ENCODE data around the gene ADGRL1. TPM values are rescaled to one million over a fixed set of nuclear protein-coding genes. Genes with fewer than 3 reads are reported as not detected.

The ADGRL1 gene
- polyA plus RNA-seq, 5 donors = 26.0 to 44.9 (median 32.7) TPM

DNA sequence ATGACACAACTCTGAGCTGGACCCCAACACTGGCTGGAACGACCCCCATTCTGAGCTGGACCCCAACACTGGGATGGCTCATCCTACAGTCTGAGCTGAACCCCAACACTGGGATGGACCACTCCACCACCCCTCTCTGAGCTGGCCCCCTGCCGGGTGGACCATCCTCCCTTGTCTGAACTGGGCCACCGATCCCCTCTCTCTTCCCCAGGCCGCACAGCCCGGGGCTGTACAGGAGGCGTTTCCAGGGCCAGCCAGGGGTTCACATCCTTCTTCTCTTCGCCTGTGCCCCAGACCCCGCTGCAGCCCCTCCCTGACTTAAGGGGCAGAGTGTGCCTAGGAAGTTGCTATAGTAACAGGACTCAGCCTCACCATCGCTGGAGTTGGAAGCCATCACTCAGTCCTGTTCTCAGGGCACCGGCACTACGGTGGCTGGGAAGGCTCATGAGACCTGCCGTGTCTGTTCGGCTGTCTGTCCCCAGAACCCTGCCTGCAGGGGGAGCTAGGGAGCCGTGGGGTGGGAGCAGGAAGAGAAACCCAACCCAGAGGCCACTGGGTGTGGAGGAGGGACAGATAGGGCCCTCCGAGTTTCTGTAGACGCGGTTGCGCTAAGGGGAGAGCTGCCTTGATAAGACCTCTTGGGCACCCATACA lies 92.1 kb downstream of the ADGRL1 start:
- DNase-seq = no peak

DNA sequence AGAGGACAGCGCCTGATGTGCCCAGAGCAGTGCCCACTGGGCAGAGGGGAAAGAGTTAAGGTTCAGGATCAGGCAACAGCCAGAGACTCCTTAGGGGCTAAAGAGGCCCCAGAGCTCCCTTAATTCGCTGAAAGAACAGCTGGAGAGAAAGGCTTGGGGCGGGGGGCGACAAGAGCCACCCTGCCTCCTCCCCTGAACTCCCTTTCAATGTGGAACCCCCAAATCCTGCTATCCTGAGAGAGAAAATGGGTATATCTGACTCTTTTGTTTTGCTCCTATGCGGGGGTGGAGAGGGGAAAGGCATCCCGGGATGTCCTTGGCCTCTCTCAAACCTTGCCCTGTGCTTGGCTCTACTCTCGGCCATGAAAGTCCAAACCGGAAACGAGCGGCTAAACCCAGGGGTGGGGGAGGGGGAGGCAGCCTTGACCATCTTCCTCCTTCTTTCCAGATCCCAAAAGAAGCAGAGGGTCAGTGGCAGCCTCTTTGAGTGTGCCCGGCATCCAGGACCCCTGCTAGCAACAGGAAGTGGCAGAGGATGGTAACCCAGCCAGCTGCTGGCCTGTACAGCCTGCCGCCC lies 93.1 kb downstream of the ADGRL1 start:
- DNase-seq = peak in 1 of 2 donors; percentile 32

DNA sequence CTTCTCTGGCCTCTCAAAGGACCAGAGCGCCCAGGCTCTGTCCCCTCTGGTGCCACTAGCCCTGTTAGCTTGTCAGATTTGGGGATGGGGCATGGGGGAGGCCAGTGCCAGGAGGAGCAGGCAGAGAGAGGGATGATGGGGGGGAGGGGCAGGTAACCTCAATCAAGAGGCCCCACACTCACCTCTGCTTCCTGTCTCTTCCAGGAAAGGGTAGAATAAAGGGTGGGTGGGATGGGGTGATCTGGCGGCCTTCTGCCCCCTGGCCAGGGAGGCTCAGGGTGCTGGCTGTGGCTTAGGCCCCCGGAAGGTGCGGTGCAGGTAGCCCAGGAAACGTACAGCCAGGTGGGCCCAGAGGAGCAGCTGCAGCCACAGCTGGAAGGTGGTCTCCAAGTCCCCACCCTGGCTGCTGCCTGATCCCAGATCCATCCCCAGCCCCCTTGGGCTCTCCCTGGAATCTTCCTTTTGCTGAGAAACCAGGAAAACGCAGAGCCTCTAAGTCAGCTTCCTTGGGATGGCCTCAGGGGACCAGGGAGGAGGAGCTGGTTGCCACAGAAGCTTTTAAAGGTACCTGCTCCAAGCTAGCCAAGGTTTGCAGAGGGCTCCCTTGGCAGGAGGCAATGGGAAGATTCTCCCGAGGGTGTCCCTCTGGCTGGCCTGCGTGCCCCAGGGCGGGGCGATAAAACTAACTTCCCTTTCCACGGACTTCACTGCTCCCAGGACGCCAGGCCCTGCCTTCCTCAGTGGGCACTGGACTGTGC lies 93.7 kb downstream of the ADGRL1 start:
- DNase-seq = no peak

DNA sequence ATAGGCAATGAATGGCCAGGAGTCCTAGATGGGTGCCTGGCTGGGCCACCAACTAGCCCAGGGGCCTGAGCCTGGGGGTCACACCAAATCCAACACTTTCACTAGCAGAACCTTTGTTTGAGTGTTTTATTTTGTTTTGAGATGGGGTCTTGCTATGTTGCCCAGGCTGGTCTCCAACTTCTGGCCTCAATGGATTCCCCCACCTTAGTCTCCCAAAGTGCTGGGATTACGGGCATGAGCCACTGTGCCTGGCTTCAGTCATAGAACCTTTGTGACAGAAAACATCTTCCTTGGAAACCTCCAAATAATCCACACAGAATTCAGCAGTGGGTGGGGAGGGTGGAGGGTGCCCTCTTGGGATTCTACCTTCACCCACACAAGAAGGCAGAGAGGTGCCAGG lies 94.5 kb downstream of the ADGRL1 start:
- no peak for DNase-seq

DNA sequence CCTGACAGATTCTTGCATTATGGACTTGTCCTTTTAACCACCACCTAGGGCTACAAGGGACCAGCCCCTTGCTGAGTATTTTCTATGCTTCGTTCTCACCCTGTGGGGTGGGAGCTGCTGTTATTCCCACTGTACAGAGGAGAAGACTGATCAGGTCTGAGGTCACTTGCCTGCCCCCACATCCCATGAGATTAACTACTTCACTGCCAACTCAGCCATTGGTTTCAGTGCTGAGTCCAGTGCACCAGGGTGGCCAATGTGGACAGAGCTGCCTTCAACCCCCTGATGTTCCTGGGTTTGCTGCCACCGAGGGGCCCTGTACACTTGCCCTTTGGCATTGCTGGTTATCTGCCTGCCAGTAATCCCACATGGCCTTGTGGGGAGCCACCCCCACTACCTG lies 95.3 kb downstream of the ADGRL1 start:
- DNase-seq = no peak

DNA sequence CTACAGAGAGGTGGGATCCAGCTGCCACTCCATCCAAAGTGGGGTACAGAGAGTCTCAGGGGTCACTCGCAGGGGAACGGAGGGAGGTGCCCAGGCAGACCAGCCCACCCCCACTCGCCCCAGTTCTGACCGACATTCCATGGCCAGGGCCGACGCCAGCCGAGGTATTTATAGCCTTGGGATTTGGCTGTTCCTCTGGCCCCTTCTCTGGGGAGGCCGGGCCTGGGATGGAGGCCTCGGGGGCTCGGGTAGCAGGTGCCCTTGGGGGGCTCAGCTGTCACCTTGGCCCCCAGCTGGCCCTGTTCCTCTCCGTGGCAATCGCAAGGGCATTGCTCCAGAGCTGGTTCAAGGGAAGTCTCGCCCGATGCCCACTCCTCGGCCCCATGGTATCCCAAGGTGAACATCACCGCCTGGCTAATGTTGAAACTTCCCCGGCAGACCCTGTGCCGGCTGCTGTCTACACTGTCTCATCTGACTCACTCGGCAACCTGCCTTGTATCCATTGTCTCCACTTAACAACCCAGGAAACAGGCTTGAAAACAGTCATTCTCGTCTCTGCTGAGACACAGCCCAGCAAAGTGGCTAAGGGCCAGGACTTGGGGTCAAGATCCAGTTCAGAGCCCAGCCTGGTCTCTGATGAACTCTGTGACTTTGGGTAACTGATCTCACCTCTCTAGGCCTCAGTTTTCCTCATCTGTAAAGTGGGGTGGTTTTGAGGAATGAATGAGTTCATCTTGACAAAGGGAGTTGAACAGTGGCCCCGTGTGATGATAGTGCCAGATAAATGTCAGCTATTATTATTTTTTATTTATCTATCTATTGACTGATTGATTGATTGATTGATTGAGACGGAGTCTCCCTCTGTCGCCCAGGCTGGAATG lies 98.1 kb downstream of the ADGRL1 start:
- DNase-seq = no peak

DNA sequence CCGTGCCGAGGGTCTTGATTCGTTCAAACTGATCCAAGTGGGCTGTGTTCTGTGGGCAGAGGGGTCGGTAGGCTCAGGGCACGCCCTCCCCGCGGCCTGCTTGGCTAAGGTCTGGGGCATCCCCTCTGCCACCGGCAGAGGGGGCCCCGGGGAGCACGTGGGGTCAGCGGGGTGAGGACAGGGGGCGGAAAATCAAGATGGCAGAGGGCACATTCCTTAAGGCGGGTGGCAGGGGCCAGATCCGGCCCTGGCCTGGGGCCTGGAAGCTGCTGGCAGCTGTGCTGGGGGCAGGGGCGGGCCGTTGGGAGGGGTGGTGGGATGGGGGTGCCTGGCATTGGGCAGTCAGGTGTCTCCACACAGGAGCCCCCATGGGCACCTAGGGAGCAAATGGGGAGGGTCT lies 99.1 kb downstream of the ADGRL1 start:
- DNase-seq = no peak

DNA sequence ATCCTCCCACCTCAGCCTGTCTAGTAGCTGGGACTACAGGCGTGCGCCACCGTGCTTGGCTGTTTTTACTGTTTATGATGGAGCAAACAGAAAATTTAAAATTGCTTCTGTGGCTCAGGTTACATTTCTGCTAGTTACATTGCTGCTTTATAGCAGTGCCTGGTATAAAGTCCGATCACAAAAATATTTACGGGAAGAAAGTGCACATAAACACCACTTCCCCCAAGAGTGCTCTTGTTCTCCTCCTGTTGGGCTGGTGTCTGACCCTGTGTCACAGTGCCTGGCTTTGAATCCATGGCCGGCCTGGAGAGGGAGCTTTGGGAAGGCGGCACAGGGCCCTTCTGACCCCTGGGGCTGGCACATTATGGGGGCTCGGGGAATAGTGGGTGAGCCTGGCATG lies 100.3 kb downstream of the ADGRL1 start:
- no peak for DNase-seq

DNA sequence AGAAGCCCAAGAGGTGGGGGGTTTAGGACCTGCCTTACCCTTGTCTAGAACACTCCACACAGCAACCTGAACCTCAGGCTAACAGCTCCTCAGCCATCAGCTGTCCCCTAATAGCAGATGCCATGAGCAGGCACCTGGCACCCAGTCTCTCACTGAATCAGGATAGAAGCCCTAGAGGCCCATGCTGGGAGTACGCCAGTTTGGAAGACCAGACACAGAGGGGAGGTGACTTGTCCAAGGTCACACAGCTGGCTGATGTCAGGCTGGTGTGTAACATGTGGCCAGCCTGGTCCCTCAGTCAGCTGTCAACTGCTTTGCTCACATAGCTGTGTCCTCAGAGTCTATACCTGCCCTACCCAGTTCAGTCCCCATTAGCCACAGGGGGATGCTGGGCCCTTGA lies 102.7 kb downstream of the ADGRL1 start:
- DNase-seq = no peak

DNA sequence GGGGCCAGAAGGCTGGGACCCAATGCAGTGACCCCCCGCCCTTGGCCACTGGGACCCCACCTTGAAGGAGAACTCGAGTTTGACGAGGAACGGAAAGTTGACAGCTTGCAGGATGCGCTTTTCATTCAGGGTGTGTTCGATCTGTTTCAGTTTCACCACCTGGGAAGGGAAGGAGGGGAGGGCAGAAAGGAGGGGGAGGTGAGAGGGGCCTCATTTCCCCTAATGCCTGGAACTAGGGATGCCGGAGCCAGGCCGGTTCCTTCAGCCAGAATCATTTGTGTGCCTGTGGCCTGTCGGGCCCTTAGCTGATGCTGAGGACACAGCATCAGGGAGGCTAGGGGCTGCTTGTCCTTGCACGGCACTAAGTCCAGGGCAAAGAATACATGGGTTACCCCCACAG lies 103.2 kb downstream of the ADGRL1 start:
- no peak for DNase-seq

DNA sequence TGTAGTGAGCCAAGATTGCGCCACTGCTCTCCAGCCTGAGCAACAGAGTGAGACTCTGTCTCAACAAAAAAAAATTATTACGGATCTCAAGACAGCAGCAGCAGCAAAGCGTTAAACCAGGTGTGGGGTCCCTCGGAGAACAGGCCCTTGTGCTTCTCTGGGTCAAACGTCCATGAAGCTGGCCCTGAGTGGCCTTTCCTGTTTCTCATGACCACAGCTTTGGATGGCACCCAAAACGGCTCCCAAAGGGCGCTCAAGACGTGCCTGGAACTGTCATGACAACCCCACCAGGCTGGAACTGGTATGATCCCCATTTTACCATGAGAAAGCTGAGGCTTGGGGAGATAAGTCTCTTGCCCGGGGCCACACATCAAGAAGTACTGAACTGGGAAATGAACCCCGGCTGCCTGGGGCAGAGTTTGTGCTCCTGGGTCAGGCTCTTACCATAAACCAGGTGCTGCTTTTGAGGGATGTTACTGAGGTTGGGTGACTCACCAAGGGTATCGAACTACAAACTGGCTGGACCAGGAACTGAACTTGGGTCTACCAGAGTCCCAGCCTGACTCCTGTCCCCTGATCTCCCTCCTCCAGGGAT lies 103.8 kb downstream of the ADGRL1 start:
- no peak for DNase-seq

DNA sequence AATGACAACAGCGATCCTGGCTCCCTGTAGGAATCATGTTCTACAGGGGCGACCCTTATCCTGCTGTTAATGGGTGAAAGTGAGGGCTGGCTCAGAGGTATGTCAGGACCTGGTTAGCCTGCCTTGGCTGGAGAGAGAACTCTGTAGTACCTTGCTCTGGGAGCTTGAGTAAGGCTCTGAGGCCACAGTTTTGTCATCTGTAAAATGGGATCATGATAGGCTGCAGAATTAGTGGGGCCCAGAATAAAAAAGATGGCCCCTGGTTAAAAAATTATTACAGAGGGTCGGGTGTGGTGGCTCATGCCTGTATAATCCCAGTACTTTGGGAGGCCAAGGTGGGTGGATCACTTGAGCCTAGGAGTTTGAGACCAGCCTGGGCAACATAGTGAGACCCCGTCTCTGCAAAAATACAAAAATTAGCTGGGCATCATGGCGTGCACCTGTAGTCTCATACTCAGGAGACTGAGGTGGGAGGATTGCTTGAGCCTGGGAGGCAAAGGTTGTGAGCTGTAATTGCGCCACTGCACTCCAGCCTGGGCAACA lies 104.9 kb downstream of the ADGRL1 start:
- DNase-seq = no peak

Other genes with a start within 250 kb of the ADGRL1 start
- gene RFX1, start 199.8 kb downstream of the ADGRL1 start, polyA plus RNA-seq (ENCODE audit: insufficient read depth in 1 of 5, insufficient read length in 5 of 5, low replicate concordance in 1 of 5) = 10 to 100 TPM in 3 of 5 donors, 1 to 10 TPM in 2; 7.4 to 15.1 (median 10.7) TPM
- gene RLN3, start 178.0 kb downstream of the ADGRL1 start, polyA plus RNA-seq (ENCODE audit: insufficient read depth in 1 of 5, insufficient read length in 5 of 5, low replicate concordance in 1 of 5) = not detected
- 10 to 100 TPM in 1 of 5 donors, 1 to 10 TPM in 4; 6.1 to 11.6 (median 6.7) TPM for gene IL27RA, start 174.4 kb downstream of the ADGRL1 start, polyA plus RNA-seq (ENCODE audit: insufficient read depth in 1 of 5, insufficient read length in 5 of 5, low replicate concordance in 1 of 5)
- 10 to 100 TPM; 12.5 to 26.5 (median 22.0) TPM for gene PALM3, start 144.1 kb downstream of the ADGRL1 start, polyA plus RNA-seq (ENCODE audit: insufficient read depth in 1 of 5, insufficient read length in 5 of 5, low replicate concordance in 1 of 5)
- gene MISP3, start 133.4 kb downstream of the ADGRL1 start, polyA plus RNA-seq (ENCODE audit: insufficient read depth in 1 of 5, insufficient read length in 5 of 5, low replicate concordance in 1 of 5) = 1 to 10 TPM; 1.1 to 3.9 (median 2.2) TPM
- gene C19orf67, start 120.4 kb downstream of the ADGRL1 start, polyA plus RNA-seq (ENCODE audit: insufficient read depth in 1 of 5, insufficient read length in 5 of 5, low replicate concordance in 1 of 5) = under 1 TPM in 4 of 5 donors, not detected in 1; 0.10 to 0.19 (median 0.13) TPM
- 10 to 100 TPM; 37.3 to 73.6 (median 49.7) TPM for gene SAMD1, start 115.4 kb downstream of the ADGRL1 start, polyA plus RNA-seq (ENCODE audit: insufficient read depth in 1 of 5, insufficient read length in 5 of 5, low replicate concordance in 1 of 5)
- gene PRKACA, start 88.4 kb downstream of the ADGRL1 start, polyA plus RNA-seq (ENCODE audit: insufficient read depth in 1 of 5, insufficient read length in 5 of 5, low replicate concordance in 1 of 5) = 100 to 1,000 TPM in 2 of 5 donors, 10 to 100 TPM in 3; 70.2 to 122 (median 80.9) TPM
- gene ASF1B, start 69.6 kb downstream of the ADGRL1 start, polyA plus RNA-seq (ENCODE audit: insufficient read depth in 1 of 5, insufficient read length in 5 of 5, low replicate concordance in 1 of 5) = 10 to 100 TPM; 14.6 to 25.7 (median 19.6) TPM
- gene ADGRE5, start 175.3 kb upstream of the ADGRL1 start, polyA plus RNA-seq (ENCODE audit: insufficient read depth in 1 of 5, insufficient read length in 5 of 5, low replicate concordance in 1 of 5) = 10 to 100 TPM; 17.6 to 36.2 (median 21.6) TPM
- gene DDX39A, start 213.2 kb upstream of the ADGRL1 start, polyA plus RNA-seq (ENCODE audit: insufficient read depth in 1 of 5, insufficient read length in 5 of 5, low replicate concordance in 1 of 5) = 10 to 100 TPM; 39.2 to 62.2 (median 52.1) TPM
- gene PKN1, start 227.1 kb upstream of the ADGRL1 start, polyA plus RNA-seq (ENCODE audit: insufficient read depth in 1 of 5, insufficient read length in 5 of 5, low replicate concordance in 1 of 5) = 100 to 1,000 TPM in 2 of 5 donors, 10 to 100 TPM in 3; 63.9 to 119 (median 83.2) TPM

Measured in right lung (tissue), 5 donors.